ENCODE data around the gene SLC25A26. TPM values are rescaled to one million over a fixed set of nuclear protein-coding genes. Genes with fewer than 3 reads are reported as not detected.

SLC25A26 gene
- total and polyA plus RNA-seq, 2 of the 13 experiments (the other 11 are each of a cell fraction or from before 2014, with no cell fraction given) = 23.1 to 32.7 TPM

- TF ChIP-seq ZNF710 (CRISPR knock-in tag; IDR thresholded peaks at IDR 0.05; ENCODE audit: borderline replicate concordance) (no peak), RELA (CRISPR knock-in tag; IDR thresholded peaks at IDR 0.05) (no peak), SATB2 (CRISPR knock-in tag; IDR thresholded peaks at IDR 0.05) (no peak), NFKBIZ (CRISPR knock-in tag; IDR thresholded peaks at IDR 0.05) (0 out of 2 replicates have a peak, but pooled peaks have one; percentile 48), ZBTB2 (CRISPR knock-in tag; IDR thresholded peaks at IDR 0.05; ENCODE audit: low read depth) (no peak), ZNF746 (CRISPR knock-in tag; IDR thresholded peaks at IDR 0.05) (no peak), SOX13 (IDR thresholded peaks at IDR 0.05) (no peak), SOX13 (CRISPR knock-in tag; conservative IDR thresholded peaks at IDR 0.05 in 1 of 2, IDR thresholded peaks at IDR 0.05 in 1 of 2) (0 out of 4 replicates have a peak, but pooled peaks of 1 of the 2 experiments have one; percentile 16), ZNF543 (CRISPR knock-in tag; IDR thresholded peaks at IDR 0.05) (no peak), ZSCAN25 (CRISPR knock-in tag; IDR thresholded peaks at IDR 0.05) (no peak), SRY (CRISPR knock-in tag; IDR thresholded peaks at IDR 0.05) (no peak), ZNF780A (CRISPR knock-in tag; IDR thresholded peaks at IDR 0.05) (no peak), PBX2 (CRISPR knock-in tag; IDR thresholded peaks at IDR 0.05) (no peak), ZNF770 (CRISPR knock-in tag; IDR thresholded peaks at IDR 0.05) (no peak), THAP11 (CRISPR knock-in tag; IDR thresholded peaks at IDR 0.05) (no peak), ZNF136 (CRISPR knock-in tag; IDR thresholded peaks at IDR 0.05; ENCODE audit: low read depth) (no peak), ZBTB20 (CRISPR knock-in tag; IDR thresholded peaks at IDR 0.05; ENCODE audit: borderline replicate concordance, low read depth) (no peak)
These were observed 186.9 kb downstream of the SLC25A26 start (continued) for GRCh38 chr3:66407611-66408218.
